KMS-11 (cell line): ENCODE data around the gene FAM167B.
A peak's percentile ranks its signal among the peaks of the same experiment; 100 is the strongest.

Source experiments
- H2AFZ ChIP-seq: fragments of 200-600 bp; sonication (generic); 2 replicates; pipeline ENCODE4 v1.6.1; 2016; ENCODE audit warnings: antibody characterized with exemption, mixed run types, low read depth
- H3K27ac ChIP-seq: fragments of 200-600 bp; sonication (generic); 2 replicates; pipeline ENCODE4 v1.6.1; 2016; ENCODE audit warnings: mild to moderate bottlenecking, mixed run types
- H3K27me3 ChIP-seq: fragments of 200-600 bp; sonication (generic); 2 replicates; pipeline ENCODE4 v1.6.1; 2017; ENCODE audit warnings: mild to moderate bottlenecking, low read depth, mixed run types, moderate library complexity; ENCODE audit not compliant: insufficient read depth
- H3K36me3 ChIP-seq: fragments of 200-600 bp; sonication (generic); 2 replicates; pipeline ENCODE4 v1.6.1; 2017; ENCODE audit warnings: mild to moderate bottlenecking, mixed run types; ENCODE audit not compliant: insufficient read depth
- H3K4me1 ChIP-seq: fragments of 200-600 bp; sonication (generic); 2 replicates; pipeline ENCODE4 v1.6.1; 2016; ENCODE audit warnings: mild to moderate bottlenecking, low read depth, mixed run types; ENCODE audit not compliant: poor library complexity, severe bottlenecking
- H3K4me2 ChIP-seq: fragments of 200-600 bp; sonication (generic); 2 replicates; pipeline ENCODE4 v1.7.0; 2016; ENCODE audit warnings: mild to moderate bottlenecking, mixed run types
- H3K4me3 ChIP-seq: fragments of 200-600 bp; sonication (generic); IDR thresholded peaks from 2 replicates; pipeline ENCODE4 v1.6.1; 2017; ENCODE audit warnings: low read depth, low read length, mixed read lengths; ENCODE audit not compliant: insufficient read depth
- H3K79me2 ChIP-seq: fragments of 200-600 bp; sonication (generic); 2 replicates; pipeline ENCODE4 v1.6.1; 2016; ENCODE audit warnings: low read depth, mixed run types; ENCODE audit not compliant: insufficient read depth
- H3K9ac ChIP-seq: fragments of 200-600 bp; sonication (generic); 2 replicates; pipeline ENCODE4 v1.6.1; 2016; ENCODE audit warnings: mild to moderate bottlenecking, mixed run types
- H4K20me1 ChIP-seq: fragments of 200-600 bp; sonication (generic); 2 replicates; pipeline ENCODE4 v1.6.1; 2016; ENCODE audit warnings: mild to moderate bottlenecking, mixed run types; ENCODE audit not compliant: insufficient read depth
- CTCF ChIP-seq: fragments of 200-600 bp; sonication (generic); conservative IDR thresholded peaks from 2 replicates; pipeline ENCODE4 v1.6.1; 2017; ENCODE audit warnings: low read depth, mild to moderate bottlenecking, antibody characterized with exemption, low read length, moderate library complexity, mixed read lengths

The FAM167B gene

GRCh38 chr1:32216566-32216965 is 30.5 kb upstream of the FAM167B start:
- Histone ChIP-seq H3K36me3 (no peaks in the 10 kb centered on the region), H3K9ac (no peak overlapping the region)

GRCh38 chr1:32219022-32219421 is 28.0 kb upstream of the FAM167B start:
- H3K27ac ChIP-seq = no peak overlapping the region
- no peak overlapping the region for H3K4me2 ChIP-seq
- H3K79me2 ChIP-seq = peaks cover 18% of the 10 kb centered on the region
- H3K4me1 ChIP-seq = peaks cover 21% of the 10 kb centered on the region
- no peak overlapping the region for H2AFZ ChIP-seq
- no peak overlapping the region for H3K9ac ChIP-seq
- H3K27me3 ChIP-seq = no peaks in the 10 kb centered on the region
- no peak for TF ChIP-seq CTCF
- H4K20me1 ChIP-seq = no peaks in the 10 kb centered on the region
- H3K4me3 ChIP-seq = no peak overlapping the region
- H3K36me3 ChIP-seq = no peaks in the 10 kb centered on the region

More at GRCh38 chr1:32216566-32216965, 30.5 kb upstream of the FAM167B start:
- no peak for TF ChIP-seq CTCF
- no peak overlapping the region for H3K4me2 ChIP-seq
- H3K4me1 ChIP-seq = peaks cover 10% of the 10 kb centered on the region
- no peaks in the 10 kb centered on the region for H3K79me2 ChIP-seq
- H2AFZ ChIP-seq = no peak overlapping the region
- no peaks in the 10 kb centered on the region for H3K27me3 ChIP-seq
- no peak overlapping the region for H3K4me3 ChIP-seq
- H3K27ac ChIP-seq = no peak overlapping the region
- H4K20me1 ChIP-seq = no peaks in the 10 kb centered on the region

DNA sequence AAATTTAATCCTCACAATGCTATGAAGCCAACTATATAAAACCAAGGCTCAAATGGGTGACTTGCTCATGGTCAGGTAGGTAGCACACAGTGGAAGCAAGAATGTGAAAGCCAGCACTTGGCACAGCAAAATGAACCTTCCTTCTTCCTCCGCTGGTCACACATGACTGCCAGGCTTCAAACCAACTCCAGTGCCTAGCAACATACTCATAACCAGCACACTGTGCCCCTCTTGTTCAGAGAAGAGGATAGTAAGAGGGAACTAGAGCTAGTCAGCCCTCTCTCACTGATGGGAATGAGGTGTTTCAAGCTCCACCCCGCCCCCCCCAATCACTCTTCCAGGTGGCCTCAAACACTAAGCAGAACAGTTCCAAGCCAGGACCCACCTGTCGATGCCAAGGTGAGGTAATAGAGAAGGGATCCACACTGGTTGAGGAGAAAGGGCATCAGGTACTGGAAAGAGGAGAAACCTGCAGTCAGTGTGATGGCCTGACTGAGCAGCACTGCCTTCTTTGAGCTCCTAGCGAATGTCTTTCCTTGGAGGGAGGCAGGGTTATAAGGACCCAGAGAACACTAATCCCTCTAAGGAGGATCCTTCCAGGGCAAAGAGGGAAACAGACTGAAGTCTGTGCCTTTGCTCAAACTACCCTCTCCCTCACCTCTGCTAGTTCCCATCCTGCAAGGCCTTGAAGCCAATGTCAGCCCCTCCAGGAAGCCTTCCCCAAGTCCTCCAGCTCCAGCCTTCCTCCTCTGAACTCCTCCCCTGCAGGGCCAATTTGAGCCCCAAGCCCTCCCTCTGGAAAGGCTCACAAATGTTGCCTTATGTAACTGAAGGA is 26.1 kb upstream of the FAM167B start:
- Histone ChIP-seq H3K4me2 (peak overlapping the region; percentile 96; the same call in 1 of the 2 replicates), H3K4me1 (peaks cover 15% of the 10 kb centered on the region), H3K9ac (no peak overlapping the region), H3K27me3 (no peaks in the 10 kb centered on the region), H4K20me1 (no peaks in the 10 kb centered on the region), H3K79me2 (peaks cover 22% of the 10 kb centered on the region), H3K4me3 (no peak overlapping the region), H2AFZ (no peak overlapping the region), H3K27ac (no peak overlapping the region), H3K36me3 (no peaks in the 10 kb centered on the region)
- no peak for TF ChIP-seq CTCF

DNA sequence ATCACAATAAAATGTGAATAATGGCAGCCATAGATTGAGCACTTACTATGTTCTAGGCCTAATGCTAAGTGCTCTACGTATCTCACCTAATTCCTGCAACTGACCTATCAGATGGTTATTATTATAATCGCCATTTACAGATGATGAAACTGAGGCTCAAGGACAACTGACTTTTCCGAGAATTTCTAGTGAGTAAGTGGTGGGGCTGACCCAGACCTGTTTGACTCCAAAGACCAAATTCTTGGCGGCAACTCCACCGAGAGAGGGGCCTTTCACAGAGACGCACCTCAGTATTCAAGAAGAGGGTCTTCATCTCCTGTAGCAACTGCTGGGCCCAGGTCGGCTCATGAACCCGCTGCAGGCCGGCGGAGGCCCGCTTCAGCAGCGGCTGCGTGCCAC is 25.4 kb upstream of the FAM167B start:
- Histone ChIP-seq H3K4me1 (peaks cover 15% of the 10 kb centered on the region), H3K27me3 (no peaks in the 10 kb centered on the region), H3K4me2 (peak overlapping the region; percentile 96; the same call in 1 of the 2 replicates), H4K20me1 (no peaks in the 10 kb centered on the region), H3K36me3 (no peaks in the 10 kb centered on the region), H2AFZ (peak overlapping the region; percentile 74), H3K27ac (no peak overlapping the region), H3K4me3 (no peak overlapping the region), H3K9ac (peak overlapping the region; percentile 81; the same call in 1 of the 2 replicates), H3K79me2 (peaks cover 22% of the 10 kb centered on the region)
- no peak for TF ChIP-seq CTCF
